ENCODE data around the gene PTPN14. TPM values are rescaled to one million over a fixed set of nuclear protein-coding genes. Genes with fewer than 3 reads are reported as not detected.

PTPN14 gene
- total RNA-seq, 1 experiment from 2014 or later: 37.5 TPM

DNA sequence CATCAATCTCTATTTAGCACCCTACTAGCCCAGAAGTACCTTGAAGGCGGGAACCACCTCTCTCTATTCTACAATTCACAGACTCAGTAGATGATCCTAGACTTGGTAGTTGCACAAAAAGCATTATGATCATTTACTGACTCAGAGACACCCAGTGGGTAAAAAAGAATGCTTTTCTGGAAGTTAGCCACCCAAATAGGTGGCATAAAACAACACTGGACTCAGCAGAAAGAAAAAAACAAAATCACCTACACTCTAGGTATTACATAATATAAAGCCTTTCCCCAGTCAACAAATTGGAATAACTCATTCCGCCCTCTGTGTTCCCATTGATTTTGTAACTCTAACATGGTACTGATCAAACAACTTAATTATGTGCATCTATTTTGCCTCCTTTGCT is 126.3 kb downstream of the PTPN14 start (continued):
- TF ChIP-seq, protein P1, sequence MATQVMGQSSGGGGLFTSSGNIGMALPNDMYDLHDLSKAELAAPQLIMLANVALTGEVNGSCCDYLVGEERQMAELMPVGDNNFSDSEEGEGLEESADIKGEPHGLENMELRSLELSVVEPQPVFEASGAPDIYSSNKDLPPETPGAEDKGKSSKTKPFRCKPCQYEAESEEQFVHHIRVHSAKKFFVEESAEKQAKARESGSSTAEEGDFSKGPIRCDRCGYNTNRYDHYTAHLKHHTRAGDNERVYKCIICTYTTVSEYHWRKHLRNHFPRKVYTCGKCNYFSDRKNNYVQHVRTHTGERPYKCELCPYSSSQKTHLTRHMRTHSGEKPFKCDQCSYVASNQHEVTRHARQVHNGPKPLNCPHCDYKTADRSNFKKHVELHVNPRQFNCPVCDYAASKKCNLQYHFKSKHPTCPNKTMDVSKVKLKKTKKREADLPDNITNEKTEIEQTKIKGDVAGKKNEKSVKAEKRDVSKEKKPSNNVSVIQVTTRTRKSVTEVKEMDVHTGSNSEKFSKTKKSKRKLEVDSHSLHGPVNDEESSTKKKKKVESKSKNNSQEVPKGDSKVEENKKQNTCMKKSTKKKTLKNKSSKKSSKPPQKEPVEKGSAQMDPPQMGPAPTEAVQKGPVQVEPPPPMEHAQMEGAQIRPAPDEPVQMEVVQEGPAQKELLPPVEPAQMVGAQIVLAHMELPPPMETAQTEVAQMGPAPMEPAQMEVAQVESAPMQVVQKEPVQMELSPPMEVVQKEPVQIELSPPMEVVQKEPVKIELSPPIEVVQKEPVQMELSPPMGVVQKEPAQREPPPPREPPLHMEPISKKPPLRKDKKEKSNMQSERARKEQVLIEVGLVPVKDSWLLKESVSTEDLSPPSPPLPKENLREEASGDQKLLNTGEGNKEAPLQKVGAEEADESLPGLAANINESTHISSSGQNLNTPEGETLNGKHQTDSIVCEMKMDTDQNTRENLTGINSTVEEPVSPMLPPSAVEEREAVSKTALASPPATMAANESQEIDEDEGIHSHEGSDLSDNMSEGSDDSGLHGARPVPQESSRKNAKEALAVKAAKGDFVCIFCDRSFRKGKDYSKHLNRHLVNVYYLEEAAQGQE (IDR thresholded peaks at IDR 0.05; ENCODE audit: low read depth): no peak
- TF ChIP-seq EZH2 (IDR thresholded peaks at IDR 0.05): no peak
- TF ChIP-seq CEBPB (IDR thresholded peaks at IDR 0.05; ENCODE audit: low read depth): no peak
- no peak for TF ChIP-seq SRF (IDR thresholded peaks at IDR 0.05; ENCODE audit: low read depth)
- no peak for TF ChIP-seq YY1 (IDR thresholded peaks at IDR 0.05; ENCODE audit: extremely low read depth, insufficient replicate concordance, low read depth, low read length)
- TF ChIP-seq CBX3 (IDR thresholded peaks at IDR 0.05; ENCODE audit: low read depth): no peak

DNA sequence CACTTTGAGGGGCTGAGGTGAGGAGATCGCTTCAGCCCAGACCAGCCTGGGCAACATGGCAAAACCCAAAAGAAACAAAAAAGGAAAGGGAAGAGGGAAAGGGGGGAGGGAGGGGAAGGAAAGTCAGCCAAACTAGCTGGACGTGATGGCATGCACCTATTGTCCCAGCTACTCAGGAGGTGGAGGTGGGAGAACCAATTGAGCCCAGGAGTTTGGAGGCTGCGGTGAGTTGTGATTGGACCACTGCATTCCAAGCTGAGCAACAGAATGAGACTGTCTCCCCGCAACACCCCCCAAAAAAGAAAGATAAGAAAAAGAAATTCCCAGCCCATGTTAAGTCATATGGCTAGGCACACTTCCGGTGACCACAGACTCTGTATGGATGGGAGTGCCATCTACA is 128.4 kb downstream of the PTPN14 start:
- Histone ChIP-seq H3K4me1 (ENCODE audit: control insufficient read depth in 1 of 2, insufficient read depth in 2 of 2, low read length in 2 of 2) (peaks cover 10 to 11% of the 10 kb centered on the region in 2 experiments), H3K27ac (ENCODE audit: low read depth, low read length) (no peak overlapping the region), H3K4me3 (replicated peaks in 1 of 2; ENCODE audit: low read depth in 1 of 2, low read length in 2 of 2) (no peak overlapping the region), H3K4me2 (ENCODE audit: low read length) (no peak overlapping the region), H3K9me2 (ENCODE audit: insufficient read depth) (no peaks in the 10 kb centered on the region), H3K9ac (ENCODE audit: low read length) (no peak overlapping the region), H4K20me1 (ENCODE audit: insufficient read depth) (no peaks in the 10 kb centered on the region), H3K9me3 (ENCODE audit: control insufficient read depth in 1 of 2, insufficient read depth in 1 of 2, low read depth in 1 of 2, low read length in 2 of 2) (no peaks in the 10 kb centered on the region), H3K36me3 (ENCODE audit: control insufficient read depth in 1 of 2, insufficient read depth in 2 of 2, low read length in 2 of 2) (no peaks in the 10 kb centered on the region), H3K79me2 (ENCODE audit: insufficient read depth, low read length) (peaks cover 6% of the 10 kb centered on the region; the same call in 1 of the 2 replicates), H2AFZ (ENCODE audit: low read depth, low read length, poor library complexity, severe bottlenecking) (no peak overlapping the region), H3K27me3 (ENCODE audit: insufficient read depth, low read length) (no peaks in the 10 kb centered on the region)
- DNase-seq (ENCODE audit: low read depth, low spot score) (no peak), ATAC-seq (no peak)
- RAD21 ChIA-PET (ENCODE audit: low non-redundant PET in 1 of 2, low total read pairs in 2 of 2, uncharacterized antibody in 2 of 2, unreplicated experiment in 2 of 2): no interaction called here
- CTCF ChIA-PET: no interaction called here
- intact Hi-C loops (cut with micrococcal nuclease): no loop called here
- POLR2A ChIA-PET: no interaction called here
- BruUV-seq (replicated peaks): no TSS peak
- TF ChIP-seq EZH2 (IDR thresholded peaks at IDR 0.05) (no peak), RAD21 (IDR thresholded peaks at IDR 0.05; ENCODE audit: low read depth) (no peak), ZFX (IDR thresholded peaks at IDR 0.05) (no peak), SRF (IDR thresholded peaks at IDR 0.05; ENCODE audit: low read depth) (no peak), FOSL1 (IDR thresholded peaks at IDR 0.05; ENCODE audit: low read depth) (no peak), POLR2A (IDR thresholded peaks at IDR 0.05; ENCODE audit: borderline replicate concordance, extremely low read depth, insufficient read depth, insufficient read length) (no peak), CEBPB (IDR thresholded peaks at IDR 0.05; ENCODE audit: low read depth) (no peak), JUND (IDR thresholded peaks at IDR 0.05) (no peak), ELF1 (IDR thresholded peaks at IDR 0.05; ENCODE audit: borderline replicate concordance, low read depth) (no peak), ZNF274 (IDR thresholded peaks at IDR 0.05; ENCODE audit: low read depth, low read length) (no peak), SIN3A (IDR thresholded peaks at IDR 0.05; ENCODE audit: low read depth) (no peak), TCF7L2 (IDR thresholded peaks at IDR 0.05; ENCODE audit: borderline replicate concordance, extremely low read depth, insufficient read depth, insufficient read length) (no peak), EZH2phosphoT487 (IDR thresholded peaks at IDR 0.05; ENCODE audit: borderline replicate concordance) (no peak), POLR2AphosphoS5 (IDR thresholded peaks at IDR 0.05; ENCODE audit: low read depth, low read length) (no peak), YY1 (IDR thresholded peaks at IDR 0.05; ENCODE audit: extremely low read depth, insufficient replicate concordance, low read depth, low read length) (no peak), EGR1 (IDR thresholded peaks at IDR 0.05; ENCODE audit: low read depth) (no peak)
- TF ChIP-seq, protein P2, sequence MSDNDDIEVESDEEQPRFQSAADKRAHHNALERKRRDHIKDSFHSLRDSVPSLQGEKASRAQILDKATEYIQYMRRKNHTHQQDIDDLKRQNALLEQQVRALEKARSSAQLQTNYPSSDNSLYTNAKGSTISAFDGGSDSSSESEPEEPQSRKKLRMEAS (IDR thresholded peaks at IDR 0.05): no peak
- TF ChIP-seq, protein P3, sequence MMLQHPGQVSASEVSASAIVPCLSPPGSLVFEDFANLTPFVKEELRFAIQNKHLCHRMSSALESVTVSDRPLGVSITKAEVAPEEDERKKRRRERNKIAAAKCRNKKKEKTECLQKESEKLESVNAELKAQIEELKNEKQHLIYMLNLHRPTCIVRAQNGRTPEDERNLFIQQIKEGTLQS (IDR thresholded peaks at IDR 0.05): no peak
- TF ChIP-seq, protein P4, sequence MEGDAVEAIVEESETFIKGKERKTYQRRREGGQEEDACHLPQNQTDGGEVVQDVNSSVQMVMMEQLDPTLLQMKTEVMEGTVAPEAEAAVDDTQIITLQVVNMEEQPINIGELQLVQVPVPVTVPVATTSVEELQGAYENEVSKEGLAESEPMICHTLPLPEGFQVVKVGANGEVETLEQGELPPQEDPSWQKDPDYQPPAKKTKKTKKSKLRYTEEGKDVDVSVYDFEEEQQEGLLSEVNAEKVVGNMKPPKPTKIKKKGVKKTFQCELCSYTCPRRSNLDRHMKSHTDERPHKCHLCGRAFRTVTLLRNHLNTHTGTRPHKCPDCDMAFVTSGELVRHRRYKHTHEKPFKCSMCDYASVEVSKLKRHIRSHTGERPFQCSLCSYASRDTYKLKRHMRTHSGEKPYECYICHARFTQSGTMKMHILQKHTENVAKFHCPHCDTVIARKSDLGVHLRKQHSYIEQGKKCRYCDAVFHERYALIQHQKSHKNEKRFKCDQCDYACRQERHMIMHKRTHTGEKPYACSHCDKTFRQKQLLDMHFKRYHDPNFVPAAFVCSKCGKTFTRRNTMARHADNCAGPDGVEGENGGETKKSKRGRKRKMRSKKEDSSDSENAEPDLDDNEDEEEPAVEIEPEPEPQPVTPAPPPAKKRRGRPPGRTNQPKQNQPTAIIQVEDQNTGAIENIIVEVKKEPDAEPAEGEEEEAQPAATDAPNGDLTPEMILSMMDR (IDR thresholded peaks at IDR 0.05 in 2 of 3, conservative IDR thresholded peaks at IDR 0.05 in 1 of 3; ENCODE audit: borderline replicate concordance in 1 of 3, insufficient read depth in 1 of 3, low read depth in 2 of 3, low read length in 2 of 3): no peak
